NCI-H2227 (cell line): ENCODE data around the gene ATP4B.
"Not testable (repeated sequence)": the region's sequence is repeated elsewhere in the genome, so short reads cannot be mapped to it uniquely, and the experiment has no call there.

Experiments used
- DNase-seq: peaks from one replicate; lab custom pipeline; 2025; ENCODE audit not compliant: unreplicated experiment; lab: John Stamatoyannopoulos, UW

ATP4B gene

GRCh38 chr13:113625965-113626721 lies 31.9 kb downstream of the ATP4B start:
- DNase-seq, result no peak

- not testable (repeated sequence) for DNase-seq
These were observed 33.2 kb downstream of the ATP4B start for GRCh38 chr13:113624640-113625304.

- DNase-seq, result no peak
These were observed 33.8 kb downstream of the ATP4B start for GRCh38 chr13:113624235-113624587.

GRCh38 chr13:113623491-113624234 lies 34.3 kb downstream of the ATP4B start:
- no peak for DNase-seq

- no peak for DNase-seq
These were observed 35.1 kb downstream of the ATP4B start for GRCh38 chr13:113622791-113623490.

GRCh38 chr13:113621986-113622550 lies 35.9 kb downstream of the ATP4B start:
- DNase-seq, result not testable (repeated sequence)

GRCh38 chr13:113621498-113621897 lies 36.5 kb downstream of the ATP4B start:
- DNase-seq, result not testable (repeated sequence)

- no peak for DNase-seq
These were observed 37.0 kb downstream of the ATP4B start for GRCh38 chr13:113621046-113621445.

- no peak for DNase-seq
These were observed 37.8 kb downstream of the ATP4B start for GRCh38 chr13:113620036-113620796.

GRCh38 chr13:113618455-113618854 lies 39.5 kb downstream of the ATP4B start:
- no peak for DNase-seq

- DNase-seq, result no peak
These were observed 40.0 kb downstream of the ATP4B start for GRCh38 chr13:113617961-113618360.

GRCh38 chr13:113616991-113617749 lies 40.8 kb downstream of the ATP4B start:
- no peak for DNase-seq

- no peak for DNase-seq
These were observed 41.6 kb downstream of the ATP4B start for GRCh38 chr13:113616281-113616906.

GRCh38 chr13:113613789-113614379 lies 44.1 kb downstream of the ATP4B start:
- no peak for DNase-seq

- no peak for DNase-seq
These were observed 45.4 kb downstream of the ATP4B start for GRCh38 chr13:113612607-113613006.

- no peak for DNase-seq
These were observed 46.0 kb downstream of the ATP4B start for GRCh38 chr13:113611996-113612395.

GRCh38 chr13:113610266-113610665 lies 47.7 kb downstream of the ATP4B start:
- DNase-seq, result no peak

GRCh38 chr13:113609616-113610015 lies 48.4 kb downstream of the ATP4B start:
- no peak for DNase-seq
